OCI-LY1 (cell line): ENCODE measurements around the gene GNG7.

Experiments used
- CTCF ChIP-seq: fragments of 200-600 bp; sonication (generic), shearing (Covaris generic); IDR thresholded peaks from 2 replicates; pipeline ENCODE4 v1.5.1; 2017; ENCODE audit warnings: mild to moderate bottlenecking, antibody characterized with exemption, low read length, moderate library complexity, mixed read lengths
- EZH2 ChIP-seq: fragments of 200-600 bp; sonication (generic), shearing (Covaris generic); IDR thresholded peaks from 2 replicates; pipeline ENCODE4 v1.8.0; 2017; ENCODE audit warnings: borderline replicate concordance, mixed run types, mild to moderate bottlenecking, antibody characterized with exemption, low read length, moderate library complexity, mixed read lengths

DNA sequence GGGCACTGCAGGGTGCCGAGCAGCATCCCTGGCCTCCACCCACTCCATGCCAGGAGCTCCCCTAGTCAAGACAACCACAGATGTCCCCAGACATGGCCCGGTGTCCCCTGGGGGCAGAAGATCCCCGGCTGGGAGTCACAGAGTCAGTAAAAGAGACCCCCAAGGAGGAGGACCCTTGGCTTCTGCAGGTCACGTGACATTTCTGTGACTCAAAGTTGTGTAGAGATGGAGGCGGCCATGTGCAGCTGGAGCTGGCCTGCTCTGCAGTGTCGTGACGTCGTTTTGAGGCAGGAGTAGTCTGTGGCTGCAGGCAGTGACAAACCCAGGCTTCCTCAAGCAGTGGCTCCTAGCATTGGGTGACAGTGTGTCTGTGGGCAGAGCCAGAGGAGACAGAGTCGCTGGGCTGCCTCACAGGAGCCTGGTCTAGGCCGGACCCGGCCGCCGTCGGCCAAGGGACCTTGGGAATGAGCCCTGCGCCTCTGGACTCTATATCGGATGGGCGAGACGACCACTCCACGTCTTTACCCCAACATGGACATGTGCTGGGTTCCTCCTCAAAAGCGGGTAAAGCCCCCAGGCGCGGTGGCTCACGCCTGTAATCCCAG, 26.4 kb upstream of the GNG7 start:
- TF ChIP-seq CTCF (no peak), EZH2 (no peak)
